ENCODE results near the gene RFX3.

The RFX3 gene

DNA sequence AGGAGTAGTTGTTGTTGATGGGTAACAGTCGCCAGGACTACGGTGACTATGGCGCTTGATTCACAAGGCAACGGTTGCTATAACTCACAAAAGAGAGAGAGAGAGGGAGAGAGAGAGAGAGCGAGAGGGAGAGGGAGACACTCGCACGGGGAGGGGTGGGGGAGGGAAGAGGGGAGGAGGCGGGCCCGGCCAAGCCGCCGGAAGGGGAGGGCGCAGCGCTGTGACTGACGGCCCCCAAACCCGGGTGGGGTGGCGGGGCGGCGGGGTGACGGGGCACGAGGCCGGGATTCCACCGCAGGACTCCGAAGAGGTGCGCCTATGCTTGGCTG lies at the start of gene RFX3:
RFX3 (minus strand) TSS at position 166 of the 329 bp plus-strand sequence. CDS start 130,413 bp downstream, outside the sequence.
- no peaks in the 10 kb centered on the region for H3K27me3 ChIP-seq (ENCODE audit: low read depth)
- H3K9me3 ChIP-seq: no peaks in the 10 kb centered on the region
- peak within 1 kb of the TSS; percentile 87 for H3K4me3 ChIP-seq
- DNase-seq (ENCODE audit: low spot score in 2 of 2): peak; percentile 92 to 93
- in situ Hi-C loops (cut with MboI; ENCODE audit: low sequenced_read_pairs): no loop called here
- peaks cover 25% of the 10 kb centered on the region for H3K4me1 ChIP-seq
- peaks cover 2% of the 10 kb centered on the region; the same call in 1 of the 2 replicates for H3K36me3 ChIP-seq (replicated peaks)

DNA sequence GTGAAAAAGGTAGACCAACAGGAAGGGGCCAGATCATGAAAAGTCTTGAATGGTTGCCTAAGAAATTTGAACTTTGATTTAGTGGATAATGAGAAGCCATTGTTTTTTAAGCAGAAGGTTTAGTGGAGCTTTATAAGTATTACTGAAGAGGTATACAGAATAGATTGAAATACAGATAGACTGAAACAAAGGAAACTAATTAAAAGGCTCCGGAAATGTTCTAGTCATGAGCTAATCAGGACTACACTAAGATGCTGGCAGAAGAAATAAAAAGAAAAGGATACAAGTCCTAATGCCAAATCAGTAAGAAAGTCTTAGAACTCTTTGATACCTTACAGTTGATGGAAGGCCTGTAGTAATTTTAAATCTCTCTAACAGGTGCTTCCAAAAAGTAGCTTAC lies 45.7 kb upstream of the RFX3 start:
- in situ Hi-C loops (cut with MboI; ENCODE audit: low sequenced_read_pairs): no loop called here
- H3K36me3 ChIP-seq (replicated peaks): no peaks in the 10 kb centered on the region
- H3K9me3 ChIP-seq: no peaks in the 10 kb centered on the region
- H3K4me3 ChIP-seq: no peak overlapping the region
- no peaks in the 10 kb centered on the region for H3K4me1 ChIP-seq
- no peak for DNase-seq (ENCODE audit: low spot score in 2 of 2)
- no peaks in the 10 kb centered on the region for H3K27me3 ChIP-seq (ENCODE audit: low read depth)

- H3K27me3 ChIP-seq (ENCODE audit: low read depth): no peaks in the 10 kb centered on the region
- H3K9me3 ChIP-seq: no peaks in the 10 kb centered on the region
- no peak for DNase-seq (ENCODE audit: low spot score in 2 of 2)
- no peaks in the 10 kb centered on the region for H3K36me3 ChIP-seq (replicated peaks)
- H3K4me1 ChIP-seq: no peaks in the 10 kb centered on the region
- in situ Hi-C loops (cut with MboI; ENCODE audit: low sequenced_read_pairs): no loop called here
- H3K4me3 ChIP-seq: no peak overlapping the region
Observed at GRCh38 chr9:3569529-3569928, 43.7 kb upstream of the RFX3 start.

- H3K4me3 ChIP-seq: no peak overlapping the region
- H3K27me3 ChIP-seq (ENCODE audit: low read depth): no peaks in the 10 kb centered on the region
- in situ Hi-C loops (cut with MboI; ENCODE audit: low sequenced_read_pairs): no loop called here
- no peak for DNase-seq (ENCODE audit: low spot score in 2 of 2)
- no peaks in the 10 kb centered on the region for H3K36me3 ChIP-seq (replicated peaks)
- no peaks in the 10 kb centered on the region for H3K9me3 ChIP-seq
- H3K4me1 ChIP-seq: no peaks in the 10 kb centered on the region
Observed at GRCh38 chr9:3567988-3568387, 42.2 kb upstream of the RFX3 start.

DNA sequence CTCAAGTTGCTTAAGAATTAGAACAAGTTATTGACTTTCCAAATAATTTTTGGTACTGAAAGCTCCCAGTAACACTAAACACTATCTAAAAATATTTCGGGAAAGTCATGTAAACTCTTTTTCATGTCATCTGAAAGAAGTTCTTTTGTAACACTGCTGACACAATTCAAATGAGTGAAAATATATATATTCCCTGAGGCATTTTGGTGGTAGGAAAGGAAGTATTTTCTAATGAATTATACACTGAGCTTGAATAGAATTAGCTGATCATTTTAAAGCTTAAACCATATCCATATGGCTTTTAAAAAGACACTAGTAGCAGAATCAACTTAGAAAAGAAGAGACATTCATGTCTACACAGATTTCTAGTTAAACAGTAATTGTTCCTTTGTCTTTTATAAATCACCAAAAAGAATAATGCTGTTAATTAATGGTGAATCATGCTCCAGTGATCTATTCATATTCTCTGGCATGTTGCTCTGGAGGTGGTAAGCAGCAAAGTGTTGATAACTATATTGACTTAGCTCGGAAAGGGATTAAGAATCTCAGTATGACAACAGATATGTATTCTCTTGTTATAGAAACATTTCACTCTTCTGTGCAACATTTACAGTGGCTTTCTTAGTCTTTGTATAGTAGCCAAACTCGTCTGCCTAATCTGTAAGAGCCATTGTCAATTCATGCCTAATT lies 27.4 kb upstream of the RFX3 start:
- H3K36me3 ChIP-seq (replicated peaks): no peaks in the 10 kb centered on the region
- peaks cover 8% of the 10 kb centered on the region for H3K4me1 ChIP-seq
- peak in 1 of 2 experiments; percentile 60 for DNase-seq (ENCODE audit: low spot score in 2 of 2)
- no peaks in the 10 kb centered on the region for H3K9me3 ChIP-seq
- in situ Hi-C loops (cut with MboI; ENCODE audit: low sequenced_read_pairs): no loop called here
- no peaks in the 10 kb centered on the region for H3K27me3 ChIP-seq (ENCODE audit: low read depth)
- no peak overlapping the region for H3K4me3 ChIP-seq

DNA sequence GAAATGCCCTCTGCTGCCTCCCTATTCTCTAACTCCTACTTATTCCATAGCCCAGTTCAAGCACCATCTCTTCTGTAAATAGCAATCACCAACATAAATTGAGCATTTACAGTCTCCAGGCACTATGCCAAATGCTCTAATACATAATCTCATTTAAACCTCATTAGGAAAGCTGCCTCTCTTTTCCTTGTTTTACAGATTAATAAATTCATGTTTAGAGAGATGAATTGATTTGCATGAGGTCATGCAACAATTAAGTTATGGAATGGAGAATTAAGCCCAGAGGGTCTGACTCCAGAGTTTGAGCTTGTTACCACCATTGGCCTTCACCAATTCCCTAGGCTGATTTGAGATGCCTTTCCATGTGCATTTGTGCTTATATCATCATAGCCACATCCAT lies 23.4 kb upstream of the RFX3 start:
- no peak overlapping the region for H3K4me3 ChIP-seq
- no peak for DNase-seq (ENCODE audit: low spot score in 2 of 2)
- peaks cover 8% of the 10 kb centered on the region for H3K4me1 ChIP-seq
- in situ Hi-C loops (cut with MboI; ENCODE audit: low sequenced_read_pairs): no loop called here
- no peaks in the 10 kb centered on the region for H3K9me3 ChIP-seq
- H3K36me3 ChIP-seq (replicated peaks): no peaks in the 10 kb centered on the region
- no peaks in the 10 kb centered on the region for H3K27me3 ChIP-seq (ENCODE audit: low read depth)

GRCh38 chr9:3548648-3549047 lies 22.8 kb upstream of the RFX3 start:
- Histone ChIP-seq H3K4me3 (no peak overlapping the region), H3K27me3 (ENCODE audit: low read depth) (no peaks in the 10 kb centered on the region), H3K4me1 (peaks cover 2% of the 10 kb centered on the region), H3K9me3 (no peaks in the 10 kb centered on the region), H3K36me3 (replicated peaks) (no peaks in the 10 kb centered on the region)
- no peak for DNase-seq (ENCODE audit: low spot score in 2 of 2)
- in situ Hi-C loops (cut with MboI; ENCODE audit: low sequenced_read_pairs): no loop called here

- H3K36me3 ChIP-seq (replicated peaks): no peaks in the 10 kb centered on the region
- H3K4me3 ChIP-seq: no peak overlapping the region
- in situ Hi-C loops (cut with MboI; ENCODE audit: low sequenced_read_pairs): no loop called here
- no peak for DNase-seq (ENCODE audit: low spot score in 2 of 2)
- no peaks in the 10 kb centered on the region for H3K9me3 ChIP-seq
- H3K27me3 ChIP-seq (ENCODE audit: low read depth): no peaks in the 10 kb centered on the region
- H3K4me1 ChIP-seq: peaks cover 2% of the 10 kb centered on the region; the same call in 1 of the 2 replicates
Observed at GRCh38 chr9:3541206-3541605, 15.4 kb upstream of the RFX3 start.

GRCh38 chr9:3534614-3535404 lies 9.0 kb upstream of the RFX3 start:
- Histone ChIP-seq H3K4me1 (peaks cover 6% of the 10 kb centered on the region), H3K9me3 (no peaks in the 10 kb centered on the region), H3K4me3 (no peak overlapping the region), H3K36me3 (replicated peaks) (peaks cover 4% of the 10 kb centered on the region; the same call in 1 of the 2 replicates), H3K27me3 (ENCODE audit: low read depth) (no peaks in the 10 kb centered on the region)
- no peak for DNase-seq (ENCODE audit: low spot score in 2 of 2)
- in situ Hi-C loops (cut with MboI; ENCODE audit: low sequenced_read_pairs): no loop called here

GRCh38 chr9:3532158-3532557 lies 6.4 kb upstream of the RFX3 start:
- peaks cover 12% of the 10 kb centered on the region for H3K4me1 ChIP-seq
- no peaks in the 10 kb centered on the region for H3K27me3 ChIP-seq (ENCODE audit: low read depth)
- peaks cover 4% of the 10 kb centered on the region; the same call in 1 of the 2 replicates for H3K36me3 ChIP-seq (replicated peaks)
- no peak for DNase-seq (ENCODE audit: low spot score in 2 of 2)
- H3K9me3 ChIP-seq: no peaks in the 10 kb centered on the region
- no peak overlapping the region for H3K4me3 ChIP-seq
- in situ Hi-C loops (cut with MboI; ENCODE audit: low sequenced_read_pairs): no loop called here

DNA sequence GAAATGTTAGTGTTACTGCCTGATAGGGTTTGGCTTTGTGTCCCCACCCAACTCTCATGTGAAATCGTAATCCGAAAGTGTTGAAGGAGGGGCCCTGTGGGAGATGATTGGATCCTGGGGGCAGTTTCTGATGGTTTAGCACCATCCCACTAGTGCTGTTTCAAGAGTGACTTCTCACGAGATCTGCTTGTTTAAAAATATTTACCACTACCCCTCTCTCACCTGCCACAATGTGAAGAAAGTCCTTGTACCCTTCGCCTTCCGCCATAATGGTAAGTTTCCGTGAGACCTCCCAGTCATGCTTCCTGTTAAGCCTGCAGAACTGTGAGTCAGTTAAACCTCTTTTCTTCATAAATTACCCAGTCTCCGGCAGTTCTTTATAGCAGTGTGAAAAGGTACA lies 2.6 kb upstream of the RFX3 start:
- in situ Hi-C loops (cut with MboI; ENCODE audit: low sequenced_read_pairs): no loop called here
- no peaks in the 10 kb centered on the region for H3K9me3 ChIP-seq
- peaks cover 4% of the 10 kb centered on the region; the same call in 1 of the 2 replicates for H3K36me3 ChIP-seq (replicated peaks)
- DNase-seq (ENCODE audit: low spot score in 2 of 2): peak; percentile 25 to 62
- H3K27me3 ChIP-seq (ENCODE audit: low read depth): no peaks in the 10 kb centered on the region
- peaks cover 12% of the 10 kb centered on the region for H3K4me1 ChIP-seq
- H3K4me3 ChIP-seq: peak overlapping the region; percentile 87

DNA sequence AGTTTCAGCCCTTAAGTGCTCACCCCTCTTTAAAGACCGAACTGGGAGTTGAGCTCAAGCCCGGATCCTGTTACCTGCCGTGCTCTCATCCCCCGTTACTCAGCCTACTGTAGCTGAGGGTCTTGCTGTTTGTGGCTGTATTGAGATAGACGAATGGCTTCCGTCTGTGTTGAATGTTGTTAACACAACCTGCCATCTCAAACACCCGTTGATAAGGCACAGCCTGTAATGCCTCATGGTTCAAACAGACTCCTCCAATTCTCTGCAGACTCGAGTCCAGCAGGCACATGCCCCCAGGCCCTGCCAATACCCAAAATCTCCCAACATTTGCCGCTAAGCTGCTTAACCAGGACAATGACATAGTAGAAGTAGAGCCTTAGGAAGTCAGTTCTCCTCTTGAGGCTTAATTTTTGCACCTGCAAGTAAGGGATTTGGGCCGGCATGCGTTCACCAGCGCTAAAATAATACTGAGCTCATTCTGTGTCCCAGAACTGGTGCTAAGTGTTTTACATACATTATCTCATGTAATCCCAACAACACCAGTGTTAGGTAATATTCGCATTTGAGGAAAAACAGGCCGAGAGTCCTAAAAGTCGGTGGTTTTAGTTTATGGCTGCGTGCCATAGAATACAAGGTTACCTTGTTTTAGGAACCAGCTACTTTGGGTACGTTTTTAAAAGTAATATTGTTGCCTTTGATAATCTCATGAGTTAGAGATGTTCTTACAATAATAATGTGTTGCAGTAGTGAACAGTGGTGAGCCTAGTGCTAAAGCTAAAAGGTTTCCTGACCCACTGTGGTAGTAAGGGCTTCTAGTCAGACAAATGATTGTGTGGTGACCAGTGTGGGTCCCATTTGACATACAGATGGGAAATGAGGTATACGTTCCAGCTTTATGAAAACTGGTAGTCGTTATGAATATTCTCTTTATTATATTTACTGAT lies 1.5 kb upstream of the RFX3 start:
- in situ Hi-C loops (cut with MboI; ENCODE audit: low sequenced_read_pairs): no loop called here
- peak overlapping the region; percentile 87 for H3K4me3 ChIP-seq
- DNase-seq (ENCODE audit: low spot score in 2 of 2): peak; percentile 78 to 86

GRCh38 chr9:3526165-3526996 lies 580 bp upstream of the RFX3 start:
- Histone ChIP-seq H3K4me3 (peak overlapping the region; percentile 87), H3K4me1 (peaks cover 25% of the 10 kb centered on the region), H3K36me3 (replicated peaks) (peaks cover 4% of the 10 kb centered on the region; the same call in 1 of the 2 replicates), H3K27me3 (ENCODE audit: low read depth) (no peaks in the 10 kb centered on the region), H3K9me3 (no peaks in the 10 kb centered on the region)
- in situ Hi-C loops (cut with MboI; ENCODE audit: low sequenced_read_pairs): no loop called here
- peak; percentile 87 to 89 for DNase-seq (ENCODE audit: low spot score in 2 of 2)

More for the DNA sequence above, 1.5 kb upstream of the RFX3 start:
- H3K27me3 ChIP-seq (ENCODE audit: low read depth): no peaks in the 10 kb centered on the region
- H3K9me3 ChIP-seq: no peaks in the 10 kb centered on the region
- H3K36me3 ChIP-seq (replicated peaks): peaks cover 4% of the 10 kb centered on the region; the same call in 1 of the 2 replicates
- peaks cover 22% of the 10 kb centered on the region for H3K4me1 ChIP-seq
